ENCODE measurements around the gene DNAJC15. TPM values are rescaled to one million over a fixed set of nuclear protein-coding genes. Genes with fewer than 3 reads are reported as not detected.

Gene DNAJC15
- total RNA-seq, 1 donor from 2014 or later, result 16.3 TPM

DNA sequence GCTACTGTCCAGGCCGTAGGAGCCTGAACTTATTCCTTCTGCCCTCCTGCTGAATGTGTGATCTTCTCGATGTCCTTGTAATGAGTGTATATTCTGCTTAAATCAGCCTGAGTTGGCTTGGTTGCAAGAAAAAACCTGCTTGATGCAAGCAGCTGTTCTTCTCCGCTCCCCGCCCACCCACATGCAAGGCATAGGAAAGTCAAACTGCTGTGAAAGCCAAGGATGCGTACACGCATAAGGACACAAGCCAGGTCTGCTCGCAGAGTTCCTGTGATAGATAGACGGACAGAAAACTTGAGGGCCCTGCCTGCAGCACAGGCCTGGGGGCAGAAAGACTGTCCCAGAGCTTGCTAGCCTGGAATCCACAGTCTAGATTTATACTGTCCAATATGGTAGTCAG, 101.1 kb downstream of the DNAJC15 start:
- no peak for DNase-seq (ENCODE audit: low read depth)

DNA sequence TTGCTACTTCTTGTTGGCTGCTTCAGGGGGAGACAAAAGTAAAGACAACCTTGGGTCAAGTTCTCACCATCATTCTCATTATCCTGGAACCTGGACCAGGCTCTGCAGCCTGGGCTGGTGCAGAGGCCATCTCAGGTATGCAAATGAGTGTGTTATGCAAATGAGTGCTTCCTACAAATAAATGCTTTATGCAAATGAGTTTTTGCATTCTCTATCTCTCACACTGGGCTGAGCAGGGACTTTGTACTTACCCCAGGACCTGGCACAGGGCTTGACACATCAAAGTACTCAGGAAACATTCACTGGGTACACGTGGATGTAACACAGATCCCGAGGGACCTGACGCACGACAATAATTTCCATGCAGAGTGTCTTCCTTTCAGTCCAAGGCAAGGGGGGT, 103.0 kb downstream of the DNAJC15 start:
- DNase-seq (ENCODE audit: low read depth), result no peak

DNA sequence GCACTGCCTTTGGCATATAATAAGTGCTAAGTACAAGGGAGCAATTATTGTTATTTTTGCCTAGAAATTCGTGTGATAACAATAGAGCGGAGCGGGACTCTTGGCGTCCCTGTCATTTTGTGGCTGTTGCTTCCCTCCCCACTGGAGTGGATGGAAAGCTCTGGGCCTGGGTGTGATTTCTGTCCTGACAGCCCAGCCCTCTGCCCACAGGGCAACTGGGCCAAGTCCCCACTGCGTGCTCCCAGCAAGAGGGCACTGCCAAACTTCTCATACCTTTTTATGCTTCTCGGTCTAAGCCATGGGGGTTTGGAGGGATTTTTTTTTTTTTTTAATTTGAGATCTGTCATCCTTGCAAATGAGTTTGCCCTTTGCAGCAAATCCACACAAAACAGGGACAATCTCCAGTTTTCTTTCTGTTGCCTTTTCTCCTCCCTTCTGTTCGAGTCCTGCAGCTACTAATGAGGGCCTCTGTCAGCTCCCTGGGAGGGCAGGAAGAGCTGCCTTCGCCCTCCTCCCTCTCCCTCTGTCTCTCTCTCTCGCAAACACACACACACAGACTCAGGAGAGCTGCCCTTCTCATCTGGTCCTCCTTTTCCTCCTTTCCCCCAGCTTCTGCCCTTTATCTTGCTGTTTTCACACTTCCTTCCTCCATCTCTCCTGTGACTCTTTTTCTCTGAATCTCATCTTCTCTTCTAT, 103.9 kb downstream of the DNAJC15 start:
- no peak for DNase-seq (ENCODE audit: low read depth)

GRCh38 chr13:43127827-43128226, 104.4 kb downstream of the DNAJC15 start:
- DNase-seq (ENCODE audit: low read depth), result peak; percentile 39

DNA sequence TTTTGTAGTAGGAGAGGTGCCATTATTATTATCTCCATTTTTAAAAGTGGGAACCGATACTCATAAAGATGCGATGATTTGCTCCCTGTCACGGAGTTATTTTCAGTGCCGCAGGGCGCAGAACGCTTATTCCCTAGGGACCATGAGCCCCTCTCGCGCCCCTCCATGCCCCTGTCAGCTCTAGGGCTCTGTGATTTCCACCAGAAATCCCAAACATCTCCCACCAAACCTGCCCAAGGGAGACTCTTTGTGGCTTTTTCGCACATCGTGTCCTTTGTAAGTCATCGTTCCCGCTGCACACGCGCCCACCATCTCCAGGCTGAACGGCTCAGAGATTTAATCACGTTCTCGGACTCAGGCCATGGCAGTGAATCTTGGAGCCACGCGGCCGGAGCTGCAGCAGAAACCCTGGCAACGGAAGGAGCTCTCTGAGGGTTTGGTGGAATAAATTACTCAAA, 105.1 kb downstream of the DNAJC15 start:
- no peak for DNase-seq (ENCODE audit: low read depth)

GRCh38 chr13:43129066-43129465, 105.7 kb downstream of the DNAJC15 start:
- DNase-seq (ENCODE audit: low read depth), result no peak

DNA sequence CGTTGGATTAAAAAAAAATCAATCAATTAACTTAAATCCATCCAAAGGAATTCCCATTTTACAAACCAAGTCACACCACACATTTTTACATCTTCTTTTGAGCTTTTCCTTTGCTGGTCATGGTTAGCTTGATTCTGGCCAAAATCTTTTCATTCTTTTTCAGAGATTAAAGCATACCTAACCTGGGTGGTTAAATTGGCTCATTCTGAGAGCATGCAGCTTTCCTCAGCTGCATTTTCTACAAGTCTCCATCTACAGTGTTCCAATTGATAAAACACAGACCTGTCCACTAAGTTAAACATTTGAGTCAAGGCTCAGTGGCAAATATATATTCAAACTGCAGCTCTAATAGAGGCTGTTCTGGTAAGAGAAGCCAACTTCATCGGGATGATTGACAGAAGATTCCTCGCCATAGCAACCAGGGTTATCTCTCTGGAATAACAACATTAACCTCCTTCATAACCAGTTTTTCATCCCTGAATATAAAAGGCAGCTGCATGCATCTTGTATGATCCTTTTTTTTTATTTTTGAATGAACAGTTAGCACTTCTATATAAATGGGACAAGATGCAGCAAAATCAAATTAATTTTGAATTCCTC, 106.2 kb downstream of the DNAJC15 start:
- no peak for DNase-seq (ENCODE audit: low read depth)

GRCh38 chr13:43132257-43132656, 108.9 kb downstream of the DNAJC15 start:
- peak; percentile 21 for DNase-seq (ENCODE audit: low read depth)

DNA sequence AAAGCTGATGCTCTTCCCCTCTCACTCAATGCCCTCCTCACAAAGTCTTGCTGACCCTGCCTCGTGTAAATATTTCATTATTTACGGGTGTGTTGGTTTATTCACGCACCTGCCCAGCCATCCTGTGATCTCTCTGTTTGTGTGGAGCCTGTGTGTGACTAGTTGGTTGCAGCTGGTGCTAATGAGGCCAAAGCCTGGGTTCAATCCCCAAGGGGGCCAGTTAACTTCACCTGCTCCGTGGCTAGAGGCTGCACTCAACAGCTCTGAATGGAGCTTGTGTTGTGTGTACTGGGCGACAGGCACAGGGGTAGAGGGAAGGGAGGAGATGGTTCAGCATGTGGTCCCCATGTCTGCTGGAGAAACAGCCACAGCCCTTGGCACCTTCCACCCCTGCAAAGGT, 109.5 kb downstream of the DNAJC15 start:
- peak; percentile 36 for DNase-seq (ENCODE audit: low read depth)

DNA sequence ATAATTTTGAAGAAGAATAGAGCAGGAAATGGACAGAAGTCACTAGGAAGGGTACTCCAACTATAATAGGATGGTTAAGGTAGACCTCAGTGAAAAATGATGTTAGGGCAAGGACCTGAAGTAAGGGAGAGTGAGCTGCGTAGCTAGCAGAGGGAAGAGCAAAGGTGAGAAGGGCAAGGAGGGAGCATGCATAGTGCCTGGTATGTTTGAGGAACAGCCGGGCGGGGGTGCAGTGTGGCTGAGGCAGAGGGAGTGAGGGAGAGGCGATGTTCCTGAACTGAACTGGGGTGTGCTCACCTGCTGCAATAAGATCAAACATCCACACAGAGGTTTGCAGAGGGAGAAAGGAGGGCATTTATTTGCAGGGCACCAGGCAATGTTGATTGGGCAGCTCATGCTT, 110.4 kb downstream of the DNAJC15 start:
- no peak for DNase-seq (ENCODE audit: low read depth)

- no peak for DNase-seq (ENCODE audit: low read depth)
These were observed 111.5 kb downstream of the DNAJC15 start for GRCh38 chr13:43134868-43135267.

- no peak for DNase-seq (ENCODE audit: low read depth)
These were observed 112.1 kb downstream of the DNAJC15 start for GRCh38 chr13:43135516-43135915.

- no peak for DNase-seq (ENCODE audit: low read depth)
These were observed 113.7 kb downstream of the DNAJC15 start for GRCh38 chr13:43136920-43137575.

GRCh38 chr13:43139211-43139610, 115.8 kb downstream of the DNAJC15 start:
- DNase-seq (ENCODE audit: low read depth), result no peak

DNA sequence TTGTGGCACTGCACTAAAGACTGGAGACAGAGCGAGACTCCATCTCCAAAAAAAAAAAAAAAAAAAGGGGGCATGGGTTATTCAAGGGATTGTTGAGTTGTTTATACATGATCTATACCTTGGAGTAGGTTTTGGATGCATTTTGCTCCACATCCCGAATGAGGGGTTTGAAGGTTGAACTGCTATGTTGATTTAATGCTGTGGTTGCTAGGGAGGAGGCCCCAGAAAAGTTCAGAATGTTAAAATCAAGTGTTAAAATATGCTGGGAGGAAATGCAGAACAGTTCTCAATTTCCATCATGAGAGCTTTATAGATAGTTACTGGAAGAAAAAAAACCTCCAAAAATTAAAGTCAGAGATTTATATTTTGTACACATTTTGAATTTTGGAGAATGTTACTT, 116.5 kb downstream of the DNAJC15 start:
- no peak for DNase-seq (ENCODE audit: low read depth)

GRCh38 chr13:43140985-43141384, 117.6 kb downstream of the DNAJC15 start:
- no peak for DNase-seq (ENCODE audit: low read depth)

- DNase-seq (ENCODE audit: low read depth), result no peak
These were observed 118.3 kb downstream of the DNAJC15 start for GRCh38 chr13:43141685-43142084.

GRCh38 chr13:43143591-43143990, 120.2 kb downstream of the DNAJC15 start:
- DNase-seq (ENCODE audit: low read depth), result no peak

DNA sequence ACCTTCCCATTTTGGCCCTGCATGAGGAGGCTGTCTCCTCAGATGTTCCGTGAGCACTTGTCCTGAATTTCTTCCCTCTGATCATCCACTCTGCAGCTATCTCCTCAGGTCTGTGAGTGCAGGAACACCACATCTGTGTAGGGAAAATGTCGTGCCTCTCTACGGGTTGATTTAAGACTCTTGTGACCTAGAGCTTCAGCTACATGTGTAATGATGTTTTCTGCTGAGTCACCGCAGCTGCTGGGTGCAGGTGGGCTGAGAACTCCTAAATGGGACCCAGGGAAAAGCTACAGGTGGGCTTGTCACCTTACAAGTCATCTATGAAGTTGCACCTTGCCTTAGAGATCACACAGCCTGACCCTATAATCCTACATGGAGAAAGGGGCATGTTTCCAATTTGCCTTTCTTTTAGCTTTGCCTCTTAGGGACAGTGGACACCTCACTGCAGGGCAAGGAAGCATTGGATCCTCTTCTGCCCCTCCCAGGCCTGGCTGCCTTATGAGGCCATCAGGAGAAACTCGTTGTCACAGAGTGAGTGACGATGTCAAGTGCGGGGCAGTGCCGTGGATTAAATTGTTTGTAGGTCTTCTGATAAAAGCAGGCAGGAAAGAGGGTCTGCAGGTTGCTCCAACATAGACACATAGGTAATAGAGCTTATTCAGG, 122.3 kb downstream of the DNAJC15 start:
- no peak for DNase-seq (ENCODE audit: low read depth)

- DNase-seq (ENCODE audit: low read depth), result no peak
These were observed 123.0 kb downstream of the DNAJC15 start for GRCh38 chr13:43146400-43146799.

DNA sequence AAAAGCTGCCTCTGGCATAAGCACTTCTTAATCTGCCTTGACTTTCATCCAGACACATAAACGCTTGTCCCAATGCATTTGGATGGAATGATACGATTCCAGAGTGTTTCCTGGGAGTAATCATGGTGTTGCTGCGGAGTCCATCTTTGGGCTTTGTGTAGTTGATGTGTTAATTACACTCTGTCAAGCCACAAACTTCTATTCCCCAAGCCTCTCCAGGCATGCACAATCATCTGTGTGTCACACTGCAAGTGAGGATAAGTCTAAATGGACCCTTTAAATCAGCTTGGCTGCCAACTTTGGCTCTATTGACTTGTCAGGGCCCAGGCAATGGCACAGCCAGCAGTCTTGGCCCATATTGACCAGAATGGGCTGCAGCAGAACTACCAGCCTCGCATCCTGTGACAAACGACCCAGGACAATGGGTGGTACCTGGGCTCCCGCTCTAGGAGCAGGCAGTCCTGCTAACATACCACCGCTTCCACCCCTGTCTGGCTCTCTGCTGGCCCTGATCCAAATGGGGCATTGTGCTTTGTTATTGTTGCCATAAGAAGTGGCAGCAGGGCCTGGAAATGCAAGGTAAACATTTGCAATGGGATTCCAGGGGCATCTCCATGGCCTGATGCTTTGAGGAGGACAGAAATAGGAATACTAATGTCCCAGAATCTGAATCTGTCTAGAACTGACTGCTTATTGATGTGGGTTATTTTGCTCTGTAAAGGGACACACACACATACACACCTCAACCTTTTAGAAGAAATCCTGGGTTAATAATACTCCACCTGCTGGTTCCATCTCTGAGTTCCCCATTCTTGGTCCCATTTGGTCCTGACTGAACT, 127.2 kb downstream of the DNAJC15 start:
- no peak for DNase-seq (ENCODE audit: low read depth)

Measured in myocyte (in vitro differentiated cells).